Caco-2 (cell line): Measurements from ENCODE around the gene HNF4A. TPM values are rescaled to one million over a fixed set of nuclear protein-coding genes. Genes with fewer than 3 reads are reported as not detected.
A peak's percentile ranks its signal among the peaks of the same experiment; 100 is the strongest.

Experiments
- BruUV-seq: library from RNA; stranded (reverse); fragments of 400-500 nt; replicated peaks from 2 replicates; lab custom pipeline; 2021; lab: Mats Ljungman, UMichigan
- CTCF ChIA-PET: fragments of 300-600 bp; sonication (Branson Sonifier 250); formaldehyde crosslinking; loops from one replicate; lab custom pipeline; 2022; ENCODE audit warnings: antibody characterized with exemption; lab: Charles Lee
- POLR2A ChIA-PET: fragments of 300-600 bp; sonication (Branson Sonifier 250); formaldehyde crosslinking; loops from one replicate; lab custom pipeline; 2022; ENCODE audit warnings: antibody characterized with exemption; lab: Charles Lee
- DNase-seq, 2 experiments: peaks; one replicate each; pipeline versions ENCODE4 v3.0.0 to v3.0.0-alpha.2; 2020 to 2022
- H3K27me3 ChIP-seq: replicated peaks from 2 replicates; pipeline ENCODE4 v1.6.0; 2011; ENCODE audit warnings: low read length; ENCODE audit not compliant: control insufficient read depth, insufficient read depth
- H3K36me3 ChIP-seq: 2 replicates; pipeline ENCODE4 v1.5.1; 2011; ENCODE audit warnings: low read length; ENCODE audit not compliant: control insufficient read depth, insufficient read depth
- H3K4me1 ChIP-seq: fragments of 250-450 bp; sonication (Bioruptor Pico); 2 replicates; pipeline ENCODE4 v1.5.1; 2020; ENCODE audit warnings: mild to moderate bottlenecking
- H3K4me3 ChIP-seq: 2 replicates; pipeline ENCODE4 v1.5.1; 2011; ENCODE audit warnings: low read depth, mild to moderate bottlenecking, control low read depth, low read length
- H3K9me3 ChIP-seq: fragments of 250-450 bp; sonication (Bioruptor Pico); 2 replicates; pipeline ENCODE4 v1.5.1; 2020; ENCODE audit warnings: mild to moderate bottlenecking, moderate library complexity
- H3K27ac Mint-ChIP-seq: one replicate; pipeline ENCODE4 v1.8.0; 2022; ENCODE audit warnings: mixed read lengths; ENCODE audit not compliant: unreplicated experiment
- H3K27me3 Mint-ChIP-seq: one replicate; pipeline ENCODE4 v1.8.0; 2022; ENCODE audit warnings: mixed read lengths; ENCODE audit not compliant: insufficient read depth, unreplicated experiment
- H3K36me3 Mint-ChIP-seq: one replicate; pipeline ENCODE4 v1.8.0; 2022; ENCODE audit warnings: mild to moderate bottlenecking, mixed read lengths; ENCODE audit not compliant: insufficient read depth, unreplicated experiment
- H3K4me1 Mint-ChIP-seq: one replicate; pipeline ENCODE4 v1.8.0; 2022; ENCODE audit warnings: low read depth, mixed read lengths; ENCODE audit not compliant: unreplicated experiment
- H3K4me3 Mint-ChIP-seq: one replicate; pipeline ENCODE4 v1.8.0; 2022; ENCODE audit warnings: mild to moderate bottlenecking, moderate library complexity, mixed read lengths; ENCODE audit not compliant: unreplicated experiment
- H3K9me3 Mint-ChIP-seq: one replicate; pipeline ENCODE4 v1.8.0; 2022; ENCODE audit warnings: mixed read lengths; ENCODE audit not compliant: unreplicated experiment
- intact Hi-C: fragments of 100-400 bp; cut with micrococcal nuclease; formaldehyde crosslinking; loops from one replicate; pipeline ENCODE4 v1.10.0; 2022; ENCODE audit not compliant: unreplicated experiment
- total RNA-seq: library from RNA; stranded (reverse); gene quantifications from 2 replicates; pipeline ENCODE4 v1.2.3, GENCODE V29; 2022
- TF ChIP-seq, protein P1 (sequence below), 2 experiments: fragments of 200-600 bp in 1 of 2; IDR thresholded peaks; 1 replicate in 1 of 2; 2 replicates in 1 of 2; pipeline versions ENCODE4 v1.5.1 to v1.8.0; 2011 to 2022; ENCODE audit warnings: antibody characterized with exemption in 1 of 2, control low read depth in 1 of 2, inconsistent platforms in 1 of 2, low read depth in 1 of 2, low read length in 1 of 2, mild to moderate bottlenecking in 1 of 2, moderate library complexity in 1 of 2; ENCODE audit not compliant: insufficient read depth in 1 of 2, severe bottlenecking in 1 of 2, unreplicated experiment in 1 of 2

HNF4A gene
- total RNA-seq, 1 experiment from 2014 or later, result 292 TPM

DNA sequence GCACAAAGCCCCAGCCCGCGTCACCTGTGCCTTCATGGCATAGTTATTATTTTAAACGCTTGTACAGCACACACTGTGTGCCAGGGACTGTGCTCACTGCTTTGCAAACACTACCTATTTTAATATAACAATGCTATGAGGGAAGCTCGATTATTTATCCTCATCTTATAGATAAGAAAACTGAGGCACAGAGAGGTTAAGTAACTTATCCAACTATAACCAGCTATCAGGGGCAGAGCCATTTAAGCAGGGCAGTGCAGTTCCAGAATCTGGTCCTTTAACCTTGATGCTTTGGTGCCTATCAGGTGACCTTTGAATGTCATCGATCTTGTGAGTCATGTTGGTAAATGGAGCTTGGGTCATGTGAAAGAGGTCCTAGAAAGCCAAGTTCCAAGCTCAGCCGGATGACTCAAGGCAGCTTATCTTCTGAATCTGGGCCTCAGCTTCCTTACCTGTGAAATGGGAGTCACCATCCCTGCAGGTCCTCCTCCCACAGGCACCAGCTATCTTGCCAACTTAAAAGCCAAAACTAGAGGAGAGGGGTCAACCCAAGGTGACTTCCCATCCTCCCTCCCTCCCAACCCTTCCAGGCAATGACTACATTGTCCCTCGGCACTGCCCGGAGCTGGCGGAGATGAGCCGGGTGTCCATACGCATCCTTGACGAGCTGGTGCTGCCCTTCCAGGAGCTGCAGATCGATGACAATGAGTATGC is 63.8 kb downstream of the HNF4A start:
- intact Hi-C loops, result no loop called here
- CTCF ChIA-PET, result interaction anchor here (0.7 to 1.1 kb wide), 3 partner anchors 8 to 281 kb away, joined by 3 to 5 read pairs (median 4); no protein-coding TSS in a partner anchor

DNA sequence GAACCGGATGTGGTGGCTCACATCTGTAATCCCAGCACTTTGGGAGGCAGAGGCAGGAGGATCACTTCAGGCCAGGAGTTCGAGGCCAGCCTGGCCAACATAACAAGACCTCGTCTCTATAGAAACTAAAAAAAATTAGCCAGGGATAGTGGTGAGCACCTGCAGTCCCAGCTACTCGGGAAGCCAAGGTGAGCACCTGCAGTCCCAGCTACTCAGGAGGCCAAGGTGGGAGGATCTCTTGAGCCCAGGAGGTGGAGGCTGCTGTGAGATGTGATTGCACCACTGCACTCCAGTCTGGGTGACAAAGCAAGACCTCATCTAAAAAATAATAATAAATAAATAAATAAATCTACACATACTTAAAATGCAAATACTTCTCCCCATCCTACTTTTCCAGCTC is 65.0 kb downstream of the HNF4A start:
- no peaks in the 10 kb centered on the region for H3K9me3 ChIP-seq
- no peaks in the 10 kb centered on the region for H3K9me3 Mint-ChIP-seq
- H3K4me1 ChIP-seq, result no peaks in the 10 kb centered on the region
- peaks cover 39% of the 10 kb centered on the region for H3K36me3 ChIP-seq
- H3K4me3 ChIP-seq, result no peak overlapping the region
- intact Hi-C loops, result no loop called here
- BruUV-seq, result TSS peak; percentile 6
- ChIA-PET POLR2A (no interaction called here), CTCF (no interaction called here)
- H3K4me1 Mint-ChIP-seq, result peaks cover 7% of the 10 kb centered on the region
- peak overlapping the region; percentile 11 for H3K27ac Mint-ChIP-seq
- no peak for DNase-seq
- TF ChIP-seq, protein P1, sequence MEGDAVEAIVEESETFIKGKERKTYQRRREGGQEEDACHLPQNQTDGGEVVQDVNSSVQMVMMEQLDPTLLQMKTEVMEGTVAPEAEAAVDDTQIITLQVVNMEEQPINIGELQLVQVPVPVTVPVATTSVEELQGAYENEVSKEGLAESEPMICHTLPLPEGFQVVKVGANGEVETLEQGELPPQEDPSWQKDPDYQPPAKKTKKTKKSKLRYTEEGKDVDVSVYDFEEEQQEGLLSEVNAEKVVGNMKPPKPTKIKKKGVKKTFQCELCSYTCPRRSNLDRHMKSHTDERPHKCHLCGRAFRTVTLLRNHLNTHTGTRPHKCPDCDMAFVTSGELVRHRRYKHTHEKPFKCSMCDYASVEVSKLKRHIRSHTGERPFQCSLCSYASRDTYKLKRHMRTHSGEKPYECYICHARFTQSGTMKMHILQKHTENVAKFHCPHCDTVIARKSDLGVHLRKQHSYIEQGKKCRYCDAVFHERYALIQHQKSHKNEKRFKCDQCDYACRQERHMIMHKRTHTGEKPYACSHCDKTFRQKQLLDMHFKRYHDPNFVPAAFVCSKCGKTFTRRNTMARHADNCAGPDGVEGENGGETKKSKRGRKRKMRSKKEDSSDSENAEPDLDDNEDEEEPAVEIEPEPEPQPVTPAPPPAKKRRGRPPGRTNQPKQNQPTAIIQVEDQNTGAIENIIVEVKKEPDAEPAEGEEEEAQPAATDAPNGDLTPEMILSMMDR (IDR thresholded peaks at IDR 0.05; ENCODE audit: insufficient read depth in 1 of 2, low read depth in 1 of 2, low read length in 1 of 2, severe bottlenecking in 1 of 2, unreplicated experiment in 1 of 2), result no peak
- no peak overlapping the region for H3K4me3 Mint-ChIP-seq
- no peaks in the 10 kb centered on the region for H3K36me3 Mint-ChIP-seq
- H3K27me3 ChIP-seq, result no peaks in the 10 kb centered on the region
- no peaks in the 10 kb centered on the region for H3K27me3 Mint-ChIP-seq

More for the DNA sequence above, 63.8 kb downstream of the HNF4A start:
- H3K27ac Mint-ChIP-seq, result no peak overlapping the region
- H3K4me1 Mint-ChIP-seq, result peaks cover 7% of the 10 kb centered on the region
- H3K27me3 Mint-ChIP-seq, result no peaks in the 10 kb centered on the region
- POLR2A ChIA-PET, result interaction anchor here (0.9 kb wide), 1 partner anchor 9 kb away, joined by 3 read pairs; no protein-coding TSS in a partner anchor
- TF ChIP-seq, protein P1 (IDR thresholded peaks at IDR 0.05; ENCODE audit: insufficient read depth in 1 of 2, low read depth in 1 of 2, low read length in 1 of 2, severe bottlenecking in 1 of 2, unreplicated experiment in 1 of 2), result no peak
- DNase-seq, result no peak
- no peak overlapping the region for H3K4me3 ChIP-seq
- H3K36me3 ChIP-seq, result peaks cover 42% of the 10 kb centered on the region
- peaks cover 8% of the 10 kb centered on the region for H3K4me1 ChIP-seq
- no peaks in the 10 kb centered on the region for H3K9me3 ChIP-seq
- no peaks in the 10 kb centered on the region for H3K36me3 Mint-ChIP-seq
- H3K4me3 Mint-ChIP-seq, result no peak overlapping the region
- H3K27me3 ChIP-seq, result no peaks in the 10 kb centered on the region
- BruUV-seq, result no TSS peak
- H3K9me3 Mint-ChIP-seq, result no peaks in the 10 kb centered on the region

DNA sequence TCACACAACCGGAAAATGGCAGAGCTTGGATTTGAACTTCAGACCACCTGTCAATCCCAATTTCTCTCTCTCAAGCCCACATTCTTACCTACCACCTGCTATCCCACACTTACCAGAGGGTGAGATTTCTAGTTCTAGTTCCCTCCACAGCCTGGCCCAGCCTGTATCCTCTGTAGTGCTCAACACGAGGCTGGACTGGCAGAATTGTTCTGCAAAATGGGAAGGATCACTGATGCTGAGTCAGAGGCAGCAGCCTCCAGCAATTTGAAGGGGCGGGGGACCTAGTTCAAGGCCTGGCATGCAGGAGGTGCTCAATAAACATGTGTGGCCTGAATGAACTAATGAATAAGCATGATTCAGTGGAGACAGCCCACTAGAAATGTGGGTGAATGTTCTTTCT is 66.6 kb downstream of the HNF4A start:
- H3K4me1 Mint-ChIP-seq, result peaks cover under 1% of the 10 kb centered on the region
- BruUV-seq, result no TSS peak
- CTCF ChIA-PET, result no interaction called here

More for the DNA sequence above, 66.6 kb downstream of the HNF4A start:
- no peaks in the 10 kb centered on the region for H3K4me1 ChIP-seq
- H3K27me3 ChIP-seq, result no peaks in the 10 kb centered on the region
- H3K9me3 ChIP-seq, result no peaks in the 10 kb centered on the region
- Mint-ChIP-seq H3K36me3 (no peaks in the 10 kb centered on the region), H3K27ac (no peak overlapping the region), H3K4me3 (no peak overlapping the region), H3K9me3 (no peaks in the 10 kb centered on the region), H3K27me3 (no peaks in the 10 kb centered on the region)
- no peak overlapping the region for H3K4me3 ChIP-seq
- DNase-seq, result no peak
- TF ChIP-seq, protein P1 (IDR thresholded peaks at IDR 0.05; ENCODE audit: insufficient read depth in 1 of 2, low read depth in 1 of 2, low read length in 1 of 2, severe bottlenecking in 1 of 2, unreplicated experiment in 1 of 2), result no peak
- H3K36me3 ChIP-seq, result peaks cover 44% of the 10 kb centered on the region
- POLR2A ChIA-PET, result no interaction called here
- intact Hi-C loops, result no loop called here
